ENCODE results near the gene TCP10L.

TCP10L gene

DNA sequence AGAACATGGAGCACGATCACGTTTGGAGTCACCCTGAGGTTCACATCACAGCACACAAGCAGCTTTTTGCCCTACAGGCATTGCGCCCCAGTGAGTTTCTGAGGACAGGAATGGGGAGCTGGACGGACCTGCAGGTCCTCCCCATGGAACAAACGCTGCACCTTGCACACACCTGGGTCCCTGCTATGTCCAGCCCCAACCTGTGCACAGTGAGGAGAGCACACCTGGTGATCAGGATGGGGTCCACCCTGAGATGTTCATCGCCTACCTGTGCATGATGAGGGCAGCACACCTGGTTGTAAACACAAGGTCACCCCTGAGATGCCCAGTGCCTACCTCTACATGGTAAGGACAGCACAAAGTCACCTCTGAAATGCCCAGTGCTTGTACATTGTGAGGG is 45.9 kb downstream of the TCP10L start:
- Histone ChIP-seq H4K8ac (ENCODE audit: low read depth, low read length) (no peak overlapping the region), H3K27ac (replicated peaks; ENCODE audit: low read length) (no peak overlapping the region), H2AK5ac (ENCODE audit: low read depth, low read length) (no peak overlapping the region), H3K23ac (ENCODE audit: low read depth, low read length, poor library complexity) (no peak overlapping the region), H3K4me1 (ENCODE audit: control insufficient read depth in 2 of 2, insufficient read depth in 1 of 2, low read depth in 1 of 2, low read length in 2 of 2) (peaks cover 0 to 1% of the 10 kb centered on the region in 2 donors), H2BK15ac (ENCODE audit: low read length) (no peak overlapping the region), H3K79me1 (ENCODE audit: low read depth, low read length) (no peaks in the 10 kb centered on the region), H2BK12ac (ENCODE audit: low read length) (no peak overlapping the region), H3K4me3 (ENCODE audit: low read length in 2 of 2) (peak overlapping the region in 1 of 2 donors; percentile 48), H3K27me3 (ENCODE audit: control insufficient read depth in 3 of 3, insufficient read depth in 3 of 3, low read depth in 1 of 3, low read length in 3 of 3) (no peaks in the 10 kb centered on the region), H3K18ac (ENCODE audit: low read length) (no peak overlapping the region), H3K4me2 (ENCODE audit: insufficient read depth, low read length, poor library complexity, severe bottlenecking) (no peak overlapping the region), H2AFZ (ENCODE audit: low read length) (no peak overlapping the region), H3K9ac (ENCODE audit: low read depth, low read length, poor library complexity) (no peak overlapping the region), H4K91ac (ENCODE audit: low read depth, low read length, poor library complexity) (no peak overlapping the region), H3K14ac (ENCODE audit: low read length) (no peak overlapping the region), H3K9me3 (replicated peaks in 1 of 2; ENCODE audit: control insufficient read depth in 2 of 2, insufficient read depth in 1 of 2, low read depth in 1 of 2, low read length in 2 of 2) (no peaks in the 10 kb centered on the region), H3K36me3 (replicated peaks in 1 of 2; ENCODE audit: control insufficient read depth in 2 of 2, insufficient read depth in 2 of 2, low read length in 2 of 2) (no peaks in the 10 kb centered on the region), H2BK120ac (ENCODE audit: low read depth, low read length) (no peak overlapping the region), H2BK5ac (ENCODE audit: low read length) (no peak overlapping the region), H3K4ac (ENCODE audit: low read length) (no peak overlapping the region)
- WGBS, 2 donors (ENCODE audit: extremely low coverage in 2 of 2, insufficient read length in 2 of 2, insufficient replicate concordance in 1 of 2): no CpG with 5 or more reads among the region's 6 CpGs
- no peak for DNase-seq (ENCODE audit: low spot score)

DNA sequence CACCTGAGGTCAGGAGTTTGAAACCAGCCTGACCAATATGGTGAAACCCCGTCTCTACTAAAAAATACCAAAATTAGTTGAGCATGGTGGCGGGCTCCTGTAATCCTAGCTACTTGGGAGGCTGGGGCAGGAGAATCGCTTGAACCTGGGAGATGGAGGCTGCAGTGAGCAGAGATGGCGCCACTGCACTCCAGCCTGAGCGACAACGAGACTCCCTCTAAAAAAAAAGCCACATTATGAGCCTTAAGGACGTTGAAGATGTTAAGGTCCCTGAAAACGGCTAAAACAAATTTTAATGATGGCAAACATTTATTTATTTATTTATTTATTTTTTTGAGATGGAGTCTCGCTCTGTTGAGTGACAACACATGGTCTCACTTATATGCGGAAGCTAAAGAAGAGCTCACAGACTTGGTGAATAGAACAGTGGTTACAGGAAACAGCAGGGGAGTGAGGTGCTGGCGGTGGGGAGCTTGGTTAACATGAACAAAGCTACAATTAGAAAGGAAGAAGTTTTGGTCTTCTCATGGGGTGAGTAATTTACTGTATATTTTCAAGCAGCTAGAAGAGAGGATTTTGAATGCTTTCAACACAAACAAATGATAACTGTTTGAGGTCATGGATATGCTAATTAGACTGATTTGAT is 47.1 kb downstream of the TCP10L start:
- H2AFZ ChIP-seq (ENCODE audit: low read length): no peak overlapping the region
- H2BK15ac ChIP-seq (ENCODE audit: low read length): no peak overlapping the region
- no peak overlapping the region for H3K27ac ChIP-seq (replicated peaks; ENCODE audit: low read length)
- peaks cover 0 to 2% of the 10 kb centered on the region in 2 donors for H3K9me3 ChIP-seq (replicated peaks in 1 of 2; ENCODE audit: control insufficient read depth in 2 of 2, insufficient read depth in 1 of 2, low read depth in 1 of 2, low read length in 2 of 2)
- no peak for DNase-seq (ENCODE audit: low spot score)
- no peak overlapping the region for H4K91ac ChIP-seq (ENCODE audit: low read depth, low read length, poor library complexity)
- H3K4me3 ChIP-seq (ENCODE audit: low read length in 2 of 2): no peak overlapping the region
- peaks cover 0 to 2% of the 10 kb centered on the region in 2 donors for H3K36me3 ChIP-seq (replicated peaks in 1 of 2; ENCODE audit: control insufficient read depth in 2 of 2, insufficient read depth in 2 of 2, low read length in 2 of 2)
- H3K27me3 ChIP-seq (ENCODE audit: control insufficient read depth in 3 of 3, insufficient read depth in 3 of 3, low read depth in 1 of 3, low read length in 3 of 3): peaks cover 0 to 2% (median 0%) of the 10 kb centered on the region in 3 experiments
- H3K14ac ChIP-seq (ENCODE audit: low read length): no peak overlapping the region
- H2BK12ac ChIP-seq (ENCODE audit: low read length): no peak overlapping the region
- no peak overlapping the region for H3K23ac ChIP-seq (ENCODE audit: low read depth, low read length, poor library complexity)
- H3K4ac ChIP-seq (ENCODE audit: low read length): no peak overlapping the region
- H3K9ac ChIP-seq (ENCODE audit: low read depth, low read length, poor library complexity): no peak overlapping the region
- H3K4me2 ChIP-seq (ENCODE audit: insufficient read depth, low read length, poor library complexity, severe bottlenecking): no peak overlapping the region
- H3K4me1 ChIP-seq (ENCODE audit: control insufficient read depth in 2 of 2, insufficient read depth in 1 of 2, low read depth in 1 of 2, low read length in 2 of 2): peaks cover 0 to 3% of the 10 kb centered on the region in 2 donors
- H3K18ac ChIP-seq (ENCODE audit: low read length): no peak overlapping the region
- H4K8ac ChIP-seq (ENCODE audit: low read depth, low read length): no peak overlapping the region
- peaks cover 2% of the 10 kb centered on the region for H3K79me1 ChIP-seq (ENCODE audit: low read depth, low read length)
- H2BK120ac ChIP-seq (ENCODE audit: low read depth, low read length): no peak overlapping the region
- H2AK5ac ChIP-seq (ENCODE audit: low read depth, low read length): no peak overlapping the region
- no CpG with 5 or more reads among the region's 11 CpGs for WGBS, 2 donors (ENCODE audit: extremely low coverage in 2 of 2, insufficient read length in 2 of 2, insufficient replicate concordance in 1 of 2)
- H2BK5ac ChIP-seq (ENCODE audit: low read length): no peak overlapping the region

DNA sequence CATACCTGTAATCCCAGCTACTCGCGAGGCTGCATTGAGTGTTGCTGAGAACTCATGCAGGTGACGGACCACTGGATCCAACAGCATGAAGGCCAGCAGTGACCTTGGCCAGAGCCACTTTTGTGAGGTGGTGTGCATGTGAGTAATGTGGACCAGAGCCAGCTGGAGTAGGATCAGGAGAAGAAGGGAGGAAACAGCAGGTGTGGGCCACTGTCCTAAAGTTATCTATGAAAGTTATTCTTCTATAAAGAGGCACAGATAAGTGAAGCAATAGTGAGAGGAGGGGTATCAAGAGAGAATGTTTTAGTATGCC is 47.8 kb downstream of the TCP10L start:
- H3K4ac ChIP-seq (ENCODE audit: low read length): no peak overlapping the region
- H2AFZ ChIP-seq (ENCODE audit: low read length): no peak overlapping the region
- H3K14ac ChIP-seq (ENCODE audit: low read length): no peak overlapping the region
- no peak overlapping the region for H2BK5ac ChIP-seq (ENCODE audit: low read length)
- no peak overlapping the region for H2BK120ac ChIP-seq (ENCODE audit: low read depth, low read length)
- H2AK5ac ChIP-seq (ENCODE audit: low read depth, low read length): no peak overlapping the region
- peaks cover 0 to 10% of the 10 kb centered on the region in 2 donors for H3K4me1 ChIP-seq (ENCODE audit: control insufficient read depth in 2 of 2, insufficient read depth in 1 of 2, low read depth in 1 of 2, low read length in 2 of 2)
- peaks cover 0 to 3% (median 0%) of the 10 kb centered on the region in 3 experiments for H3K27me3 ChIP-seq (ENCODE audit: control insufficient read depth in 3 of 3, insufficient read depth in 3 of 3, low read depth in 1 of 3, low read length in 3 of 3)
- H3K27ac ChIP-seq (replicated peaks; ENCODE audit: low read length): no peak overlapping the region
- H3K9ac ChIP-seq (ENCODE audit: low read depth, low read length, poor library complexity): no peak overlapping the region
- peak overlapping the region in 1 of 2 donors; percentile 64 for H3K4me3 ChIP-seq (ENCODE audit: low read length in 2 of 2)
- H2BK15ac ChIP-seq (ENCODE audit: low read length): no peak overlapping the region
- no peak overlapping the region for H4K91ac ChIP-seq (ENCODE audit: low read depth, low read length, poor library complexity)
- H3K4me2 ChIP-seq (ENCODE audit: insufficient read depth, low read length, poor library complexity, severe bottlenecking): no peak overlapping the region
- H2BK12ac ChIP-seq (ENCODE audit: low read length): no peak overlapping the region
- H3K79me1 ChIP-seq (ENCODE audit: low read depth, low read length): peaks cover 4% of the 10 kb centered on the region
- no peak for DNase-seq (ENCODE audit: low spot score)
- peaks cover 0 to 6% of the 10 kb centered on the region in 2 donors for H3K9me3 ChIP-seq (replicated peaks in 1 of 2; ENCODE audit: control insufficient read depth in 2 of 2, insufficient read depth in 1 of 2, low read depth in 1 of 2, low read length in 2 of 2)
- H4K8ac ChIP-seq (ENCODE audit: low read depth, low read length): peak overlapping the region; percentile 53
- no peak overlapping the region for H3K18ac ChIP-seq (ENCODE audit: low read length)
- peak overlapping the region; percentile 16 for H3K23ac ChIP-seq (ENCODE audit: low read depth, low read length, poor library complexity)
- WGBS, 2 donors (ENCODE audit: extremely low coverage in 2 of 2, insufficient read length in 2 of 2, insufficient replicate concordance in 1 of 2): no CpG with 5 or more reads among the region's 3 CpGs
- peaks cover 0 to 4% of the 10 kb centered on the region in 2 donors for H3K36me3 ChIP-seq (replicated peaks in 1 of 2; ENCODE audit: control insufficient read depth in 2 of 2, insufficient read depth in 2 of 2, low read length in 2 of 2)

DNA sequence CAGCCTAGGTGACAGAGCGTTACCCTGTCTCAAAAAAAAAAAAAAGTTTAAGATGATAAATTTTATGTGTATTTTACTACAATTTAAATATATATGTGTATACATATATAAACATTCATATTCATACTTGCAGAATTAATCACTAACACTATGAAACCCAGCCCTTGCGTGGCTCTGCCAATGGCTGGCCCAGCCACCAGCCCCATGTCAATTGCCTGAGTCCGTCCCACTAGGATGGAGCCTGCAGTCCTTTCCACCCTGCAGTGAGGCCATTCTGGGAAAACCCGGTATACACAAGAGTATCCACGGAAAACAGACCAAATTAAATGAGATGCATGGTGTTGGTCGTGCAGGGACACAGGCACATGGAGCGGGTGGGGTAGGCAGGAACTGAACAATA is 49.7 kb downstream of the TCP10L start:
- H3K4me1 ChIP-seq (ENCODE audit: control insufficient read depth in 2 of 2, insufficient read depth in 1 of 2, low read depth in 1 of 2, low read length in 2 of 2): peaks cover 0 to 10% of the 10 kb centered on the region in 2 donors
- peak overlapping the region; percentile 38 for H3K18ac ChIP-seq (ENCODE audit: low read length)
- H2BK12ac ChIP-seq (ENCODE audit: low read length): peak overlapping the region; percentile 41
- H3K36me3 ChIP-seq (replicated peaks in 1 of 2; ENCODE audit: control insufficient read depth in 2 of 2, insufficient read depth in 2 of 2, low read length in 2 of 2): peaks cover 0 to 4% of the 10 kb centered on the region in 2 donors
- no peak overlapping the region for H3K9ac ChIP-seq (ENCODE audit: low read depth, low read length, poor library complexity)
- H3K4me2 ChIP-seq (ENCODE audit: insufficient read depth, low read length, poor library complexity, severe bottlenecking): no peak overlapping the region
- no peak overlapping the region for H4K91ac ChIP-seq (ENCODE audit: low read depth, low read length, poor library complexity)
- H2AK5ac ChIP-seq (ENCODE audit: low read depth, low read length): no peak overlapping the region
- peaks cover 0 to 3% (median 0%) of the 10 kb centered on the region in 3 experiments for H3K27me3 ChIP-seq (ENCODE audit: control insufficient read depth in 3 of 3, insufficient read depth in 3 of 3, low read depth in 1 of 3, low read length in 3 of 3)
- no peak for DNase-seq (ENCODE audit: low spot score)
- H3K4me3 ChIP-seq (ENCODE audit: low read length in 2 of 2): no peak overlapping the region
- no peak overlapping the region for H3K14ac ChIP-seq (ENCODE audit: low read length)
- H2BK15ac ChIP-seq (ENCODE audit: low read length): no peak overlapping the region
- no peak overlapping the region for H2BK5ac ChIP-seq (ENCODE audit: low read length)
- no peak overlapping the region for H2BK120ac ChIP-seq (ENCODE audit: low read depth, low read length)
- no CpG with 5 or more reads among the region's 7 CpGs for WGBS, 2 donors (ENCODE audit: extremely low coverage in 2 of 2, insufficient read length in 2 of 2, insufficient replicate concordance in 1 of 2)
- H3K23ac ChIP-seq (ENCODE audit: low read depth, low read length, poor library complexity): no peak overlapping the region
- no peak overlapping the region for H3K27ac ChIP-seq (replicated peaks; ENCODE audit: low read length)
- H3K4ac ChIP-seq (ENCODE audit: low read length): no peak overlapping the region
- no peak overlapping the region for H2AFZ ChIP-seq (ENCODE audit: low read length)
- no peak overlapping the region for H4K8ac ChIP-seq (ENCODE audit: low read depth, low read length)
- peaks cover 4% of the 10 kb centered on the region for H3K79me1 ChIP-seq (ENCODE audit: low read depth, low read length)
- H3K9me3 ChIP-seq (replicated peaks in 1 of 2; ENCODE audit: control insufficient read depth in 2 of 2, insufficient read depth in 1 of 2, low read depth in 1 of 2, low read length in 2 of 2): peaks cover under 1 to 8% of the 10 kb centered on the region in 2 donors
